ENCODE measurements around the gene SLC3A2. TPM values are rescaled to one million over a fixed set of nuclear protein-coding genes. Genes with fewer than 3 reads are reported as not detected.
"Not testable (repeated sequence)": the region's sequence is repeated elsewhere in the genome, so short reads cannot be mapped to it uniquely, and the experiment has no call there.

Gene SLC3A2
- 100 to 1,000 TPM; 169 to 175 (median 169) TPM for polyA plus RNA-seq (ENCODE audit: insufficient read length in 3 of 3)
- long read RNA-seq, donor 1, transcript SLC3A2-201 (9 exons, 1,904 nt), result major isoform, 29 of 49 reads
- long read RNA-seq, donor 1, transcript SLC3A2-208 (8 exons, 1,486 nt), result minor isoform, 5 of 49 reads
- long read RNA-seq, donor 1, partial matches to known transcripts, result 7 of 49 reads
- long read RNA-seq, donor 1, other reads (novel, unspliced or antisense), result 0 of 49 reads
- long read RNA-seq, donor 2, transcript SLC3A2-208 (8 exons, 1,486 nt), result minor isoform, 16 of 74 reads
- long read RNA-seq, donor 2, transcript SLC3A2-201 (9 exons, 1,904 nt), result major isoform, 44 of 74 reads
- long read RNA-seq, donor 2, partial matches to known transcripts, result 9 of 74 reads
- long read RNA-seq, donor 2, other reads (novel, unspliced or antisense), result 0 of 74 reads
- long read RNA-seq, donor 3, transcript SLC3A2-208 (8 exons, 1,486 nt), result minor isoform, 5 of 91 reads
- long read RNA-seq, donor 3, transcript SLC3A2-201 (9 exons, 1,904 nt), result major isoform, 33 of 91 reads
- long read RNA-seq, donor 3, partial matches to known transcripts, result 46 of 91 reads
- long read RNA-seq, donor 3, other reads (novel, unspliced or antisense), result 0 of 91 reads
- long read RNA-seq, donor 4, transcript SLC3A2-208 (8 exons, 1,486 nt), result minor isoform, 17 of 70 reads
- long read RNA-seq, donor 4, transcript SLC3A2-201 (9 exons, 1,904 nt), result major isoform, 41 of 70 reads
- long read RNA-seq, donor 4, partial matches to known transcripts, result 9 of 70 reads
- long read RNA-seq, donor 4, other reads (novel, unspliced or antisense), result 0 of 70 reads
- long read RNA-seq, donor 5, transcript SLC3A2-201 (9 exons, 1,904 nt), result major isoform, 18 of 22 reads
- long read RNA-seq, donor 5, partial matches to known transcripts, result 0 of 22 reads
- long read RNA-seq, donor 5, other reads (novel, unspliced or antisense), result 0 of 22 reads
- long read RNA-seq, donor 6, transcript SLC3A2-201 (9 exons, 1,904 nt), result major isoform, 16 of 45 reads
- long read RNA-seq, donor 6, transcript SLC3A2-208 (8 exons, 1,486 nt), result minor isoform, 11 of 45 reads
- long read RNA-seq, donor 6, partial matches to known transcripts, result 11 of 45 reads
- long read RNA-seq, donor 6, other reads (novel, unspliced or antisense), result 5 of 45 reads
- long read RNA-seq, donor 7, transcript SLC3A2-201 (9 exons, 1,904 nt), result major isoform, 48 of 63 reads
- long read RNA-seq, donor 7, partial matches to known transcripts, result 5 of 63 reads
- long read RNA-seq, donor 7, other reads (novel, unspliced or antisense), result 0 of 63 reads
- long read RNA-seq, donor 8, partial matches to known transcripts, result 0 of 6 reads
- long read RNA-seq, donor 8, other reads (novel, unspliced or antisense), result 0 of 6 reads
- long read RNA-seq, donor 9, transcript SLC3A2-206 (11 exons, 2,084 nt), result minor isoform, 5 of 81 reads
- long read RNA-seq, donor 9, transcript SLC3A2-201 (9 exons, 1,904 nt), result major isoform, 49 of 81 reads
- long read RNA-seq, donor 9, transcript SLC3A2-208 (8 exons, 1,486 nt), result minor isoform, 14 of 81 reads
- long read RNA-seq, donor 9, partial matches to known transcripts, result 9 of 81 reads
- long read RNA-seq, donor 9, other reads (novel, unspliced or antisense), result 0 of 81 reads
- long read RNA-seq, donor 10, transcript SLC3A2-201 (9 exons, 1,904 nt), result major isoform, 31 of 59 reads
- long read RNA-seq, donor 10, transcript SLC3A2-208 (8 exons, 1,486 nt), result minor isoform, 8 of 59 reads
- long read RNA-seq, donor 10, partial matches to known transcripts, result 13 of 59 reads
- long read RNA-seq, donor 10, other reads (novel, unspliced or antisense), result 0 of 59 reads
- long read RNA-seq, donor 11, transcript SLC3A2-201 (9 exons, 1,904 nt), result major isoform, 23 of 28 reads
- long read RNA-seq, donor 11, partial matches to known transcripts, result 0 of 28 reads
- long read RNA-seq, donor 11, other reads (novel, unspliced or antisense), result 0 of 28 reads
- long read RNA-seq, donor 12, transcript SLC3A2-201 (9 exons, 1,904 nt), result major isoform, 63 of 103 reads
- long read RNA-seq, donor 12, transcript SLC3A2-208 (8 exons, 1,486 nt), result minor isoform, 14 of 103 reads
- long read RNA-seq, donor 12, transcript SLC3A2-203 (12 exons, 2,161 nt), result minor isoform, 6 of 103 reads
- long read RNA-seq, donor 12, partial matches to known transcripts, result 19 of 103 reads
- long read RNA-seq, donor 12, other reads (novel, unspliced or antisense), result 0 of 103 reads
- long read RNA-seq, donor 13, transcript SLC3A2-201 (9 exons, 1,904 nt), result major isoform, 7 of 30 reads
- long read RNA-seq, donor 13, partial matches to known transcripts, result 17 of 30 reads
- long read RNA-seq, donor 13, other reads (novel, unspliced or antisense), result 0 of 30 reads
- long read RNA-seq, donor 14, result 0 reads
- long read RNA-seq, donor 15, transcript SLC3A2-208 (8 exons, 1,486 nt), result minor isoform, 13 of 85 reads
- long read RNA-seq, donor 15, transcript SLC3A2-201 (9 exons, 1,904 nt), result major isoform, 53 of 85 reads
- long read RNA-seq, donor 15, partial matches to known transcripts, result 14 of 85 reads
- long read RNA-seq, donor 15, other reads (novel, unspliced or antisense), result 0 of 85 reads
- long read RNA-seq, donor 16, transcript SLC3A2-201 (9 exons, 1,904 nt), result major isoform, 34 of 91 reads
- long read RNA-seq, donor 16, transcript SLC3A2-208 (8 exons, 1,486 nt), result minor isoform, 7 of 91 reads
- long read RNA-seq, donor 16, partial matches to known transcripts, result 46 of 91 reads
- long read RNA-seq, donor 16, other reads (novel, unspliced or antisense), result 0 of 91 reads

GRCh38 chr11:62880803-62881578, at the start of gene SLC3A2:
SLC3A2 (plus strand) TSS chr11:62880896; CDS start chr11:62881024, 128 bp downstream.
- DNase-seq, result peak; percentile 88

- peak; percentile 77 for DNase-seq
Observed at GRCh38 chr11:62830904-62831519, 49.7 kb upstream of the SLC3A2 start.

GRCh38 chr11:62831520-62832335, 49.0 kb upstream of the SLC3A2 start, which contains the start of gene STX5:
STX5 (minus strand) TSS chr11:62832051; CDS start chr11:62831243, 808 bp downstream.
- DNase-seq, result peak; percentile 99

- no peak for DNase-seq
Observed at GRCh38 chr11:62832336-62833234, 48.1 kb upstream of the SLC3A2 start, which contains the start of gene TEX54. TEX54 (minus strand) TSS chr11:62832841.

- DNase-seq, result no peak
Observed at GRCh38 chr11:62835336-62835735, 45.4 kb upstream of the SLC3A2 start.

- DNase-seq, result peak; percentile 95
Observed at GRCh38 chr11:62839050-62839945, 41.4 kb upstream of the SLC3A2 start, which contains the start of gene WDR74. WDR74 (minus strand) TSS chr11:62839590; CDS start chr11:62839570, 20 bp downstream.

- peak; percentile 71 for DNase-seq
Observed at GRCh38 chr11:62840721-62841360, 39.9 kb upstream of the SLC3A2 start.

GRCh38 chr11:62841361-62842170, 39.1 kb upstream of the SLC3A2 start:
- peak; percentile 96 for DNase-seq

GRCh38 chr11:62842171-62842741, 38.4 kb upstream of the SLC3A2 start:
- DNase-seq, result peak; percentile 29

- not testable (repeated sequence) for DNase-seq
Observed at GRCh38 chr11:62842891-62843290, 37.8 kb upstream of the SLC3A2 start.

GRCh38 chr11:62843466-62843865, 37.2 kb upstream of the SLC3A2 start:
- no peak for DNase-seq

GRCh38 chr11:62844154-62844553, 36.5 kb upstream of the SLC3A2 start:
- DNase-seq, result no peak
